ENCODE results near the gene MMEL1.

Gene MMEL1

GRCh38 chr1:2642560-2643413 is 10.0 kb upstream of the MMEL1 start:
- peak; percentile 93 for DNase-seq (ENCODE audit: low spot score)

GRCh38 chr1:2642131-2642559 is 9.3 kb upstream of the MMEL1 start:
- no peak for DNase-seq (ENCODE audit: low spot score)

GRCh38 chr1:2641381-2642130 is 8.7 kb upstream of the MMEL1 start:
- no peak for DNase-seq (ENCODE audit: low spot score)

GRCh38 chr1:2640626-2641025 is 7.8 kb upstream of the MMEL1 start:
- DNase-seq (ENCODE audit: low spot score) = no peak

- no peak for DNase-seq (ENCODE audit: low spot score)
Measured at GRCh38 chr1:2639607-2640521, 7.0 kb upstream of the MMEL1 start.

GRCh38 chr1:2639203-2639602 is 6.4 kb upstream of the MMEL1 start:
- no peak for DNase-seq (ENCODE audit: low spot score)

- DNase-seq (ENCODE audit: low spot score) = no peak
Measured at GRCh38 chr1:2638466-2639115, 5.8 kb upstream of the MMEL1 start.

GRCh38 chr1:2637442-2638145 is 4.8 kb upstream of the MMEL1 start:
- DNase-seq (ENCODE audit: low spot score) = no peak

GRCh38 chr1:2636733-2637132 is 3.9 kb upstream of the MMEL1 start:
- no peak for DNase-seq (ENCODE audit: low spot score)

- DNase-seq (ENCODE audit: low spot score) = no peak
Measured at GRCh38 chr1:2635361-2636010, 2.7 kb upstream of the MMEL1 start.

GRCh38 chr1:2633936-2634491 is 1.2 kb upstream of the MMEL1 start:
- no peak for DNase-seq (ENCODE audit: low spot score)

- no peak for DNase-seq (ENCODE audit: low spot score)
Measured at GRCh38 chr1:2633366-2633935, 635 bp upstream of the MMEL1 start.

GRCh38 chr1:2632051-2632430 is 775 bp downstream of the MMEL1 start:
- DNase-seq (ENCODE audit: low spot score) = no peak

GRCh38 chr1:2631136-2632050 is 1.4 kb downstream of the MMEL1 start:
- DNase-seq (ENCODE audit: low spot score) = no peak

- DNase-seq (ENCODE audit: low spot score) = no peak
Measured at GRCh38 chr1:2630498-2631135, 2.2 kb downstream of the MMEL1 start.

GRCh38 chr1:2629627-2630497 is 3.0 kb downstream of the MMEL1 start:
- DNase-seq (ENCODE audit: low spot score) = no peak

GRCh38 chr1:2628933-2629626 is 3.7 kb downstream of the MMEL1 start:
- no peak for DNase-seq (ENCODE audit: low spot score)

Measured in Ammon's horn (tissue), 1 donor.